Neural cell (in vitro differentiated cells): ENCODE measurements around the gene PDLIM1. TPM values are rescaled to one million over a fixed set of nuclear protein-coding genes. Genes with fewer than 3 reads are reported as not detected.

Experiments
- H2AFZ ChIP-seq: fragments of 200-600, 300-800 bp; sonication (generic), shearing (Covaris generic); 2 replicates; pipeline ENCODE4 v1.6.0; 2014; ENCODE audit warnings: low read depth, mild to moderate bottlenecking, antibody characterized with exemption, low read length, moderate library complexity
- H3F3A ChIP-seq: fragments of 200-600 bp; shearing (Covaris generic); 2 replicates; pipeline ENCODE4 v1.6.1; 2016; ENCODE audit warnings: mild to moderate bottlenecking, moderate library complexity, mixed read lengths, antibody characterized with exemption, low read length; ENCODE audit not compliant: insufficient read depth, poor library complexity, severe bottlenecking
- H3K27ac ChIP-seq: fragments of 200-600, 300-800 bp; sonication (generic), shearing (Covaris generic); 2 replicates; pipeline ENCODE4 v1.5.1; 2014; ENCODE audit warnings: mild to moderate bottlenecking, low read length, moderate library complexity
- H3K27me3 ChIP-seq: fragments of 300-800, 200-600 bp; sonication (generic), shearing (Covaris generic); 2 replicates; pipeline ENCODE4 v1.6.0; 2014; ENCODE audit warnings: mild to moderate bottlenecking, low read depth, low read length, moderate library complexity; ENCODE audit not compliant: insufficient read depth
- H3K36me3 ChIP-seq: fragments of 300-800, 200-600 bp; sonication (generic), shearing (Covaris generic); 2 replicates; pipeline ENCODE4 v1.5.1; 2014; ENCODE audit warnings: mild to moderate bottlenecking, antibody characterized with exemption, low read length, moderate library complexity; ENCODE audit not compliant: insufficient read depth
- H3K4me2 ChIP-seq: fragments of 300-800, 200-600 bp; sonication (generic), shearing (Covaris generic); 2 replicates; pipeline ENCODE4 v1.6.0; 2014; ENCODE audit warnings: mild to moderate bottlenecking, low read length
- H3K4me3 ChIP-seq: fragments of 300-800, 200-600 bp; sonication (generic), shearing (Covaris generic); 2 replicates; pipeline ENCODE4 v1.5.1; 2014; ENCODE audit warnings: mild to moderate bottlenecking, low read length, moderate library complexity
- H3K79me2 ChIP-seq: fragments of 200-600 bp; shearing (Covaris generic); replicated peaks from 2 replicates; pipeline ENCODE4 v1.6.0; 2014; ENCODE audit warnings: mild to moderate bottlenecking, low read length, moderate library complexity; ENCODE audit not compliant: insufficient read depth
- H3K9ac ChIP-seq: fragments of 300-800, 200-600 bp; sonication (generic), shearing (Covaris generic); 2 replicates; pipeline ENCODE4 v1.6.1; 2016; ENCODE audit warnings: mild to moderate bottlenecking, low read length, mixed read lengths
- H3K9me2 ChIP-seq: fragments of 200-600 bp; shearing (Covaris generic); 2 replicates; pipeline ENCODE4 v1.6.1; 2016; ENCODE audit warnings: mild to moderate bottlenecking, low read length, mixed read lengths; ENCODE audit not compliant: insufficient read depth
- H3K9me3 ChIP-seq: fragments of 200-600, 300-800 bp; sonication (generic), shearing (Covaris generic); 2 replicates; pipeline ENCODE4 v1.6.1; 2016; ENCODE audit warnings: mild to moderate bottlenecking, mixed run types, low read length, moderate library complexity, mixed read lengths
- H4K20me1 ChIP-seq: fragments of 200-600 bp; shearing (Covaris generic); 2 replicates; pipeline ENCODE4 v1.6.1; 2016; ENCODE audit warnings: mild to moderate bottlenecking, mixed run types; ENCODE audit not compliant: insufficient read depth
- EP300 ChIP-seq: fragments of 450-650 bp; conservative IDR thresholded peaks from 2 replicates; pipeline ENCODE4 v1.6.1; 2014; ENCODE audit warnings: antibody characterized with exemption, mild to moderate bottlenecking, moderate library complexity; ENCODE audit not compliant: poor library complexity, severe bottlenecking
- EZH2 ChIP-seq: fragments of 200-600, 300-800 bp; shearing (Covaris generic), sonication (generic); IDR thresholded peaks from 2 replicates; pipeline ENCODE4 v1.6.1; 2014; ENCODE audit warnings: antibody characterized with exemption, low read length, borderline replicate concordance, mild to moderate bottlenecking; ENCODE audit not compliant: insufficient read depth, poor library complexity, severe bottlenecking
- MXI1 ChIP-seq: fragments of 450-650 bp; conservative IDR thresholded peaks from 2 replicates; pipeline ENCODE4 v1.6.1; 2014; ENCODE audit warnings: antibody characterized with exemption, mild to moderate bottlenecking; ENCODE audit not compliant: poor library complexity, severe bottlenecking
- POLR2AphosphoS5 ChIP-seq: IDR thresholded peaks from 2 replicates; pipeline ENCODE4 v1.6.1; 2012
- RAD21 ChIP-seq: fragments of 450-650 bp; conservative IDR thresholded peaks from 2 replicates; pipeline ENCODE4 v1.6.1; 2014; ENCODE audit warnings: antibody characterized with exemption, mild to moderate bottlenecking, moderate library complexity
- SMC3 ChIP-seq: fragments of 450-650 bp; conservative IDR thresholded peaks from 2 replicates; pipeline ENCODE4 v1.6.1; 2014; ENCODE audit warnings: antibody characterized with exemption, mild to moderate bottlenecking, moderate library complexity; ENCODE audit not compliant: poor library complexity
- TAF1 ChIP-seq: IDR thresholded peaks from 2 replicates; pipeline ENCODE4 v1.6.1; 2012; ENCODE audit warnings: low read depth
- polyA plus RNA-seq: library from polyadenylated mRNA; depleted of rRNA; stranded (reverse); fragments of >200 nt; gene quantifications from 2 replicates; pipeline ENCODE4 v1.2.3, GENCODE V29; 2014
- TF ChIP-seq, protein P1 (sequence below): fragments of 450-650 bp; IDR thresholded peaks from 2 replicates; pipeline ENCODE4 v1.5.1; 2014; ENCODE audit warnings: antibody characterized with exemption, mild to moderate bottlenecking, moderate library complexity; ENCODE audit not compliant: poor library complexity, severe bottlenecking
- TF ChIP-seq, protein P2 (sequence below): IDR thresholded peaks from 2 replicates; pipeline ENCODE4 v1.6.1; 2012; ENCODE audit warnings: borderline replicate concordance

Gene PDLIM1
- polyA plus RNA-seq, 1 donor from 2014 or later, result 1.0 TPM

DNA sequence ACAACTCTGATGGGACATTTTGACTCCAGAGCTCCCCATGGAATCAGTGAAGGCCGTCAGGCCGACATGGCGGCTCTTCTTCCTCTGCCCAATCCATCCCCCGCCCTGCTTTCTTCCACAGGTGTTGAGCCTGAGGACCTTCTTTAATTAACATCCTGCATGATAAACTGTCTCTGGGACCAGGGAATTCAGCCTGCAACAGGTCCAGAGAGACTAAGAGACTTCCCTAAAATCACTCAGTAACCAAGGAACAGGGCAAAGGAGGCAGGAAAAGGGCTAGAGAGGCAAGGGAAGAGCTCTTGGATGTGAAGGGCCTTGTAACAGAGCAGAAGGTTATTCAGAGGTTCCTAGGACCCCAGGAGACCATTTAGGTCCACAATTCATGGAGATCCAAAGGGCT is 6.0 kb upstream of the PDLIM1 start:
- Histone ChIP-seq H3K9ac (no peak overlapping the region), H2AFZ (no peak overlapping the region), H3K9me3 (no peaks in the 10 kb centered on the region), H3K79me2 (no peaks in the 10 kb centered on the region), H3F3A (no peaks in the 10 kb centered on the region), H3K27me3 (peaks cover 15% of the 10 kb centered on the region), H3K9me2 (no peaks in the 10 kb centered on the region), H3K4me3 (no peak overlapping the region), H4K20me1 (no peaks in the 10 kb centered on the region), H3K36me3 (no peaks in the 10 kb centered on the region), H3K27ac (no peak overlapping the region), H3K4me2 (no peak overlapping the region)
- TF ChIP-seq EZH2 (no peak), POLR2AphosphoS5 (no peak), EP300 (no peak), TAF1 (no peak), MXI1 (no peak), SMC3 (no peak), RAD21 (no peak)
- TF ChIP-seq, protein P1, sequence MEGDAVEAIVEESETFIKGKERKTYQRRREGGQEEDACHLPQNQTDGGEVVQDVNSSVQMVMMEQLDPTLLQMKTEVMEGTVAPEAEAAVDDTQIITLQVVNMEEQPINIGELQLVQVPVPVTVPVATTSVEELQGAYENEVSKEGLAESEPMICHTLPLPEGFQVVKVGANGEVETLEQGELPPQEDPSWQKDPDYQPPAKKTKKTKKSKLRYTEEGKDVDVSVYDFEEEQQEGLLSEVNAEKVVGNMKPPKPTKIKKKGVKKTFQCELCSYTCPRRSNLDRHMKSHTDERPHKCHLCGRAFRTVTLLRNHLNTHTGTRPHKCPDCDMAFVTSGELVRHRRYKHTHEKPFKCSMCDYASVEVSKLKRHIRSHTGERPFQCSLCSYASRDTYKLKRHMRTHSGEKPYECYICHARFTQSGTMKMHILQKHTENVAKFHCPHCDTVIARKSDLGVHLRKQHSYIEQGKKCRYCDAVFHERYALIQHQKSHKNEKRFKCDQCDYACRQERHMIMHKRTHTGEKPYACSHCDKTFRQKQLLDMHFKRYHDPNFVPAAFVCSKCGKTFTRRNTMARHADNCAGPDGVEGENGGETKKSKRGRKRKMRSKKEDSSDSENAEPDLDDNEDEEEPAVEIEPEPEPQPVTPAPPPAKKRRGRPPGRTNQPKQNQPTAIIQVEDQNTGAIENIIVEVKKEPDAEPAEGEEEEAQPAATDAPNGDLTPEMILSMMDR, result no peak
- TF ChIP-seq, protein P2, sequence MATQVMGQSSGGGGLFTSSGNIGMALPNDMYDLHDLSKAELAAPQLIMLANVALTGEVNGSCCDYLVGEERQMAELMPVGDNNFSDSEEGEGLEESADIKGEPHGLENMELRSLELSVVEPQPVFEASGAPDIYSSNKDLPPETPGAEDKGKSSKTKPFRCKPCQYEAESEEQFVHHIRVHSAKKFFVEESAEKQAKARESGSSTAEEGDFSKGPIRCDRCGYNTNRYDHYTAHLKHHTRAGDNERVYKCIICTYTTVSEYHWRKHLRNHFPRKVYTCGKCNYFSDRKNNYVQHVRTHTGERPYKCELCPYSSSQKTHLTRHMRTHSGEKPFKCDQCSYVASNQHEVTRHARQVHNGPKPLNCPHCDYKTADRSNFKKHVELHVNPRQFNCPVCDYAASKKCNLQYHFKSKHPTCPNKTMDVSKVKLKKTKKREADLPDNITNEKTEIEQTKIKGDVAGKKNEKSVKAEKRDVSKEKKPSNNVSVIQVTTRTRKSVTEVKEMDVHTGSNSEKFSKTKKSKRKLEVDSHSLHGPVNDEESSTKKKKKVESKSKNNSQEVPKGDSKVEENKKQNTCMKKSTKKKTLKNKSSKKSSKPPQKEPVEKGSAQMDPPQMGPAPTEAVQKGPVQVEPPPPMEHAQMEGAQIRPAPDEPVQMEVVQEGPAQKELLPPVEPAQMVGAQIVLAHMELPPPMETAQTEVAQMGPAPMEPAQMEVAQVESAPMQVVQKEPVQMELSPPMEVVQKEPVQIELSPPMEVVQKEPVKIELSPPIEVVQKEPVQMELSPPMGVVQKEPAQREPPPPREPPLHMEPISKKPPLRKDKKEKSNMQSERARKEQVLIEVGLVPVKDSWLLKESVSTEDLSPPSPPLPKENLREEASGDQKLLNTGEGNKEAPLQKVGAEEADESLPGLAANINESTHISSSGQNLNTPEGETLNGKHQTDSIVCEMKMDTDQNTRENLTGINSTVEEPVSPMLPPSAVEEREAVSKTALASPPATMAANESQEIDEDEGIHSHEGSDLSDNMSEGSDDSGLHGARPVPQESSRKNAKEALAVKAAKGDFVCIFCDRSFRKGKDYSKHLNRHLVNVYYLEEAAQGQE, result no peak

DNA sequence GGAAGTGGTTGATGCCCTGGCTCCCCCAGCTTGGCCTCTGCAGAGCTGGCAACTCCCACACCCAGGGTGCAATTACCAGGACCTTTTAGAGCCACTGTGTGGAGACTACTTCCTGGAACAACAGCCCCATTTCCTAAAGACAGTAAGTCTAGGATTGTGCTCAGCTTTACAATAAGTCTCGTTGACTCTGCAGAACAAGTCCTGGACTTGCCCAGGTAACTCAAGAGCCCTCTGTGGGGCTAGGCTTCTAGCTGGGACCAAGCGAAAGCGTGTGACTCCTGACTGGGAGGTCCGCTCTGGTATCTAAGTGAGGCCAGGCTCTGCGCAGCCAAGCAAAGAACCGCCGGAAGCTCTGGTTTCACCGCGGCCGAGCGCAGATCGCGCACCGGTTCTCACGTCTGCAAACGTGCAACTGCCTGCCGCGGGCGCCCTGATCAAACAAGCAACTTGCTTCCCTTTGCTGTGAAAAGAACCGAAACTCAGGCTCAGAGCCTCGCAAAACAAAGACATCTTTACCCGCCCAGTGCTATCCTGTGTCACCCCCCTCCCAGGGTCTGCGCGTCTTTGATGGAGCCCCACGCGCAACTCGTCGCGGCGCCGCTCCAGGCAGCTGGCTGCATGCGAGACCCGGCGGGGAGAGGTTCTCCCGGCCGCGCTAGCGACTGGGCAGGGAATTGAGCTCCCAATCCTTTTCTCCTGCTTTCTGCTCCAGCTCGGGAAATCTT is 4.4 kb upstream of the PDLIM1 start:
- H3K9me2 ChIP-seq, result no peaks in the 10 kb centered on the region
- no peaks in the 10 kb centered on the region for H3K9me3 ChIP-seq
- no peaks in the 10 kb centered on the region for H3K79me2 ChIP-seq
- H3K4me2 ChIP-seq, result no peak overlapping the region
- H3K4me3 ChIP-seq, result no peak overlapping the region
- no peak overlapping the region for H3K9ac ChIP-seq
- peaks cover 29% of the 10 kb centered on the region for H3K27me3 ChIP-seq
- H3K27ac ChIP-seq, result no peak overlapping the region
- H2AFZ ChIP-seq, result no peak overlapping the region
- TF ChIP-seq, protein P1, result no peak
- TF ChIP-seq EZH2, result no peak
- TF ChIP-seq POLR2AphosphoS5, result no peak
- TF ChIP-seq EP300, result no peak
- TF ChIP-seq MXI1, result no peak
- TF ChIP-seq, protein P2, result no peak
- no peak for TF ChIP-seq TAF1
- no peak for TF ChIP-seq SMC3
- no peak for TF ChIP-seq RAD21
- no peaks in the 10 kb centered on the region for H3K36me3 ChIP-seq
- no peaks in the 10 kb centered on the region for H3F3A ChIP-seq
- no peaks in the 10 kb centered on the region for H4K20me1 ChIP-seq
